ENCODE data around the gene FGD3.

DNA sequence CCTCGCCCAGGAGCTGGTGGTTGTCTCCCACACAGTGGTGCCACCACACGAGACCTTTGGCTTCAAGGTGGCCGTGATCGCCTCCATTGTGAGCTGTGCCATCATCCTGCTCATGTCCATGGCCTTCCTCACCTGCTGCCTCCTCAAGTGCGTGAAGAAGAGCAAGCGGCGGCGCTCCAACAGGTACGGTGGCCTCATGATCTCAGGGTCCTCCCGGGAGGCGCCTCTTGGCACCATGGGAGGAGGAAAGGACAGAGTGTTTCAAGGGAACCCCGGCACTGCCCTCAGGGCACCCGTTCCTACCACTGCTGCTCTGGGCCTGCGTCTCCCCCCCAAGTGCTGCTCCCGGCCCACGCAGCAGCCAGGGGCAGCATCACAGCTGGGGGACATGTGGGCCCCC is 130.5 kb downstream of the FGD3 start:
- TF ChIP-seq POLR2AphosphoS5 (IDR thresholded peaks at IDR 0.05) (no peak), POLR2A (IDR thresholded peaks at IDR 0.05) (no peak)
- TF ChIP-seq, protein P1, sequence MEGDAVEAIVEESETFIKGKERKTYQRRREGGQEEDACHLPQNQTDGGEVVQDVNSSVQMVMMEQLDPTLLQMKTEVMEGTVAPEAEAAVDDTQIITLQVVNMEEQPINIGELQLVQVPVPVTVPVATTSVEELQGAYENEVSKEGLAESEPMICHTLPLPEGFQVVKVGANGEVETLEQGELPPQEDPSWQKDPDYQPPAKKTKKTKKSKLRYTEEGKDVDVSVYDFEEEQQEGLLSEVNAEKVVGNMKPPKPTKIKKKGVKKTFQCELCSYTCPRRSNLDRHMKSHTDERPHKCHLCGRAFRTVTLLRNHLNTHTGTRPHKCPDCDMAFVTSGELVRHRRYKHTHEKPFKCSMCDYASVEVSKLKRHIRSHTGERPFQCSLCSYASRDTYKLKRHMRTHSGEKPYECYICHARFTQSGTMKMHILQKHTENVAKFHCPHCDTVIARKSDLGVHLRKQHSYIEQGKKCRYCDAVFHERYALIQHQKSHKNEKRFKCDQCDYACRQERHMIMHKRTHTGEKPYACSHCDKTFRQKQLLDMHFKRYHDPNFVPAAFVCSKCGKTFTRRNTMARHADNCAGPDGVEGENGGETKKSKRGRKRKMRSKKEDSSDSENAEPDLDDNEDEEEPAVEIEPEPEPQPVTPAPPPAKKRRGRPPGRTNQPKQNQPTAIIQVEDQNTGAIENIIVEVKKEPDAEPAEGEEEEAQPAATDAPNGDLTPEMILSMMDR (IDR thresholded peaks at IDR 0.05) = no peak

Measured in upper lobe of left lung (tissue), 4 donors.